PC-9 (cell line): Measurements from ENCODE around the gene TMEM231.

ENCODE experiments used
- CTCF ChIP-seq: fragments of 200-600 bp; sonication (generic); conservative IDR thresholded peaks from 2 replicates; pipeline ENCODE4 v1.6.1; 2017; ENCODE audit warnings: mixed run types, antibody characterized with exemption, mild to moderate bottlenecking, moderate library complexity
- EZH2 ChIP-seq: fragments of 200-600 bp; sonication (generic); IDR thresholded peaks from 2 replicates; pipeline ENCODE4 v1.8.0; 2017; ENCODE audit warnings: antibody characterized with exemption, low read depth

DNA sequence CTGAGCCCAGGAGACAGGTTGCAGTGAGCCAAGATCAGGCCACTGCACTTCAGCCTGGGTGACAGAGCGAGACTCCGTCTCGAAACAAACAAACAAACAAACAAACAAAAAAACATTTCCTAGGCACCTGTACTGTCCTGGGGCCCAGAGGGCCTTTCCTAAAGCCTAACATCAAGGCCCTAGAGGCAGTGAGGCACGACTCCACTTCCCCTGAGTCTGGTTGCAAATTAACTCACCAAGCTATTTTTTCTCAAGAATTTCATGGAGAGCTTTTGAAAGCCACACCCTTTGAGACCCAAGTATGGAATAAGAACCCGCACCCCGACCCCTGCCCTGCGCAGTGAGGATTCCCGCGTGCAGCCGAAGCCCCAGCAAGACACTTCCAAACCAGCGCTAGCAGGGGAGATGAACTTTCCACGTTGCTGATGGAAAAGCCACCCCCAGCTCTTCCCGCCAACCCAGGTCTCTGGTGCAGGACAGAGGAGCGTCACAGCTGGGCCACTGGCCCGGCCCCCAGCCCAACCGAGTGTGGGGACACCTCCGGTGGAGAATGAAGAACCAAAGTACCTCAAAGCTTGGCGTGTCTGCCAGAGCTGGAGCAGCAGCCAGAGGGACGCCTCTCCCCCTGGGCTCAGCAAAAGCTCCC is 21.4 kb downstream of the TMEM231 start:
- no peak for TF ChIP-seq CTCF
- TF ChIP-seq EZH2: no peak
